ENCODE results near the gene ACTR6.
"Not testable (repeated sequence)": the region's sequence is repeated elsewhere in the genome, so short reads cannot be mapped to it uniquely, and the experiment has no call there.

Gene ACTR6

GRCh38 chr12:100185361-100185894 lies 15.2 kb upstream of the ACTR6 start:
- DNase-seq: no peak

GRCh38 chr12:100186071-100186470 lies 14.5 kb upstream of the ACTR6 start:
- DNase-seq: no peak

DNA sequence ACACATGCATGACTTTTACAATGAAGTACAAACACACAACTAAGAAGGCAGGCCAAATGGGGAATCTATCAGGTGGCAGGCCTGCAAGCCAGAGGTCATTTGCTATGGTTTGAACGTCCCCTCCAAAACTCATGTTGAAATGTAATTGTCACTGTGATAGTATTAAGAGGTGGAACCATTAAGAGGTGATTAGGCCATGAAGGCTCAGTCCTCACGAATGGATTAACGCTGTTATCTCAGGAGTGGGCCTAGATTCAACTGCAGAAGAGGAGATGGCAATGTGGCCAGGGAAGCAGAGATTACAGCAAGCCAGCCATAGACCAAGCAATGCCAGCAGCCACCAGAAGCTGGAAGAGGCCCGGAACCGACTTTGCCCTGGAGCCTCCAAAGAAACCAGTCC lies 13.5 kb upstream of the ACTR6 start:
- DNase-seq: no peak

DNA sequence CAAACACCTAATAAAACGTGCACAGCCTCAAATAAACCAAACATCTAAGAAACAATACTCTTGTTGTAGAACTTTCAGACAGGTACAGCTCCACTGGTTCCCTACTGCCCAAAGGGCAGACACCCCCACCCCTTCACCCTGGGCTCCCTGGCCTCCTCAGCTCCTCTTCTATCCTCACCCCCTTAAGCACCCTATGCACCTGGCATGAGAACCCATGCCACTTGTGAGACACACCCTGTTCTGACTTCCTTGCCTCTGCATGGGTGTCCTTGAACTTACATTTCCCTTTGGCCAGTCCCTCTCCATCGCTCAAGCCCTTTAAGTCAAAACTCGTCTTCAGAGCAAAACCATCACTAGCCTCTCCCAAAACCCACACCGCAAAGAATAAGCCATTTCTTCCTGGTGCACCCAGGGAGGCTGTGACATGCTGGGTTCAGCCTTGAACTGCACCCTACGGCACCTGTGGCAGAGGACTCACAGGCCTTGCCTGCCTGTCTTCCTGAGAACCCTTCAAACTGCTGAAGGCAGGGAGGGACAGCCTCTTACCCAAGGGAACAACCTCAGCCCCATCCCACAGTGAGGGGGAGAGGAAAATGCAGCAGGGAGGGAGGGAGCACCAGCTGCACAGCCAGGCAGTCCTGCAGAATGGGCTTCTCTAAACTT lies 12.6 kb upstream of the ACTR6 start:
- DNase-seq: no peak

DNA sequence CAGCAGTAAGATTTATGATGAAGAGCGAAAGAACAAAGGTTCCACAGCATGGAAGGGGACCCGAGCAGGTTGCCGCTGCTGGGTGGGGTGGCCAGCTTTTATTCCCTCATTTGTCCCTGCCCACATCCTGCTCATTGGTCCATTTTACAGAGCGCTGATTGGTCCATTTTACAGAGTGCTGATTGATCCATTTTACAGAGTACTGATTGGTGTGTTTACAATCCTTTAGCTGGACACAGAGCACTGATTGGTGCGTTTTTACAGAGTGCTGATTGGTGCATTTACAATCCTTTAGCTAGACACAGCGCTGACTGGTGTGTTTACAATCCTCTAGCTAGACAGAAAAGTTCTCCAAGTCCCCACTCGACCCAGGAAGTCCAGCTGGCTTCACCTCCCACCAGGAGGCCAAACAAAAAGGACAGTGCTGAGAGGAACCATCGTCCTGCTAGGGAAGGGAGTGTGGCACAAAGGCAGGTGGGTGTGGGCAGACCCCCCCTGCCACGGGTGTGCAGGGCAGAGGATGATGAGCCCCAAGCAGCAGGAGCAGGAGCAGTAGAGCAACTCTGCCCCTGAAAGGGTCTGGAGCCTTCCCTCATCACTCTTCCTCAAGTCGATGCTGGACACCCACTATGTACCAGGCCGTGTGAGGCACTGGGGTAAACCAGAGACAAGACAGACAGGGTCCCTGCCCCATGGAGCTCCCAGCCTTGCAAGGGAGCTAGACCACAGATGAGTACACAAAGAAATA lies 11.6 kb upstream of the ACTR6 start:
- not testable (repeated sequence) for DNase-seq

DNA sequence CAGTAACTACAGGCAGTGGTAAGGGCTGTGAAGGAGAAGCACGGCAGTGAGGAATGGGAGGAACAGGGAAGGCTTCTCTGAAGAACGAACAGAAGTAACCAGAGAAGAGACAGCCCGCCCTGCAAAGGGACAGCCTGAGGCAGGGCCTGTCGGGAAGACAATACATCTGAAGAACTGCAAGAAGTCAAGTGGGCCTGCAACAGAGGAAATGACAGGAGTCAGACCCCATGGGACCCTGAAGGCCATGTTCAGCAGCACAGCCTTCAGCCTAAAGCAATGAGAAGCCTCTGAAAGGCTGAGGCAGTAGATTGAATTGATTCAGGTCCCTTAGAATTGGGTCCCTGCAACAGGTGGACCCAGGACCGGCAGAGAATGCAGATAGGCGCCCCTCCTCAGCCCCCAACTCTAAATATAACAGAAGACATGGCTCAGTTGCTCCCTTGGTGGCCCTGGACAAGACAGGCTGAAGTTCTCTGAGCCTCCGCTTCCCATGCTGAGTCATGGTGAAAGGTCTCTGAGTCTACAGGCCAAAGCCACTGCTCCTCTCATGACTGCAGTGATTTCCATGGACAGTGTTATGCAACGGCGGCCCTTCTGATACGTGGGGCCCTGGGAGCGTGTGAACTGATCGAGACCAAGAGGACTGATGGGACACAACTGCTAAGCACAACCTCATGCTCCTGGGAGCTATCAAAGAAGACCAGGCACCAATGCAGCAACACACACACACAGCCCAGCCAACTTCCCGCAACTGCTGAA lies 10.8 kb upstream of the ACTR6 start:
- DNase-seq: no peak

GRCh38 chr12:100193085-100193484 lies 7.5 kb upstream of the ACTR6 start:
- DNase-seq: no peak

- no peak for DNase-seq
These were observed 3.1 kb upstream of the ACTR6 start for GRCh38 chr12:100197486-100197885.

GRCh38 chr12:100199023-100199346 lies 1.6 kb upstream of the ACTR6 start:
- DNase-seq: no peak

DNA sequence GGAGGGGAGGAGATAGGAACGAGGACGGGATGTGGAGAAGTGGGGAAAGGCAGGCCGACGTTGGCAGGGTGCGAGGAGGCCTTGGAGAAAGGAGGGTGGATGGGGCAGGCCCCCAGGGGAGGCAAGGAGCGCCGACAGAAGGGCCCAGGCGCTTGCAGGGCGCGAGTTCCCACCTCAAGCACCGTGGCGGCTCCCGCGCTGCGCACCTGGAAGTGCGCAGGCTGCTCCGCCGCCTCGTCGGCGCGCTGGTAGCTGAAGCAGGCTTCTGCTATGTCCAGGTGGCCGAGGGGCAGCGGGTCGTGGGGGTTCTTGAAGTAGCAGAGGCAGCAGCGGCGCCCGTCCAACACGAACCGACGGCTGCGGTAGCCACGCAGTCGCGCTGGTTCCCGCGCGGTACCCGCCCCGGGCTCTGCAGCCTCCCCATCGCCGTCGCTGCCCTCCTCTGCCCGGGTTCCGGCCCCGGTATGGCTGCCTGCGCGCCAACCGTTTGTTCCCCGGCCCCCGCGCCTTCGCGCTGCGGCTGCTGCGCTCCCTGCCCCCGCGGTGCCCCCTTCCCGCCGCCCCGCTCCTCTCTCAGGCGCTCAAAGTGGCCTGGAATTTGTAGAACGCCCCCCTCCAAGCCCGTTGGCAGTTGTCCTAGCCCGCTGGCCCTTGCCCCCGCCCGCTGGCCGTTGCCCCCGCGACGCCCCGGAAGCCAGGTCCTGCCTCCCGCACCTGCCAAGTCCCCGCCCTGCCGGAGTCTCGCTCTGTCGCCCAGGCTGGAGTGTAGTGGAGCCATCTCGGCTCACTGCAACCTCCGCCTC lies 1.1 kb upstream of the ACTR6 start:
- peak; percentile 54 for DNase-seq

- no peak for DNase-seq
These were observed 1.2 kb downstream of the ACTR6 start for GRCh38 chr12:100201604-100202423.

- no peak for DNase-seq
These were observed 6.7 kb downstream of the ACTR6 start for GRCh38 chr12:100207311-100207710.

DNA sequence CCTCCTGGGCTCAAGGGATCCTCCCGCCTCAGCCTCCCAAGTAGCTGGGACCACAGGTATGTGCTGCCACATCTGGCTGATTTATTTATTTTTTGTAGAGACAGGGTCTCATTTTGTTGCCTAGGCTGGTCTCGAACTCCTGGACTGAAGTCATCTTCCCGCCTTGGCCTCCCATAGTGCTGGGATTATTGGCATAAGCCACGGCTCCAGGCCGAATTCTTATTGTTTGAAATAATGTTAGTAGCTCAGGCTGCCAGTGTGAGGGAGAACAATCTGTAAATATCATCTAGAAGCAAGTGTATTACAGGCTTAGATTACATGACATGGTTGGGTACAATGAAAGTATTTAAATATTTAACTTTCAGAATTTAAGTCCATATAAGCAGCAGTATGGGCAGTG lies 8.2 kb downstream of the ACTR6 start:
- DNase-seq: no peak

- no peak for DNase-seq
These were observed 11.1 kb downstream of the ACTR6 start for GRCh38 chr12:100211698-100212097.

GRCh38 chr12:100213016-100213891 lies 12.6 kb downstream of the ACTR6 start:
- no peak for DNase-seq

- DNase-seq: no peak
These were observed 13.9 kb downstream of the ACTR6 start for GRCh38 chr12:100214518-100214917.

GRCh38 chr12:100215209-100215608 lies 14.6 kb downstream of the ACTR6 start:
- DNase-seq: no peak

- DNase-seq: no peak
These were observed 15.7 kb downstream of the ACTR6 start for GRCh38 chr12:100216337-100216736.

DNA sequence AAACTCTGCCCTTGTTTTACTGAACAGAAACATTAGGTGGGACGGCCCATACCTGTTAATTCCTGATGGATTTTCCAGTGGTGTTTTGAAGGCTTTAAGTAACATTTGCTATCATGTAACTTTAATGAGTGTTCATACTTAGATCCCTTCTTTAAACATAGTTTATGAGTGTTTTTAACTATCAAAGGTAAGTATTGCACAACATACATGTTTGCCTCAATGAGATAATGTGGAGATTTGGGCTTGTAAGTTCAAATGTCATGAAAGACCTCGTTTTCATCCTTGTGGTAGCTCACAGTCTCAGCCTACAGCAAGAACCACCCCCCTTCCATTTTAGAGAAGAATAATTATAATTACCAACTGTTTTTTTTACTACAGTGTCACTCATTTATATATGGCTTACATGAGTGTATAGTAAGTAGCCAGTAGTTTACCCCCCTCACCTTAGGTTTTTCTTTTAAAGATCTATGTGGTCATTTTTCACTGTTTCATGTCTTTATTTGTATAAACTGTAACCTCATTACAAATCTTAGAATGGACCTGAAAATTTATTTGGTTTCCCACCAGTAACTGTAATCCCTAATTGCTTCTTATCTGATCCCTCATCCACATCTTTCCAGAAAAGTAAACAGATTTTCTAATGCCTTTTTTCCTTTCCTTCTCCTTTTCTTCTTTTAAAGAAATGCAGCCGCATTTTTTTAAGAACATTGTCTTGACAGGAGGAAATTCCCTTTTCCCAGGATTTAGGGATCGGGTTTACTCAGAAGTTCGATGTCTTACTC lies 18.9 kb downstream of the ACTR6 start:
- no peak for DNase-seq

- DNase-seq: no peak
These were observed 20.9 kb downstream of the ACTR6 start for GRCh38 chr12:100221523-100221922.
